ENCODE data around the gene SERPINE1.
"Not testable (repeated sequence)": the region's sequence is repeated elsewhere in the genome, so short reads cannot be mapped to it uniquely, and the experiment has no call there.

The SERPINE1 gene

GRCh38 chr7:101126651-101127459 is at the start of gene SERPINE1:
TSS of gene SERPINE1 (plus strand) at chr7:101127104. CDS start at chr7:101128394, 1,290 bp downstream.
- no peak for DNase-seq

DNA sequence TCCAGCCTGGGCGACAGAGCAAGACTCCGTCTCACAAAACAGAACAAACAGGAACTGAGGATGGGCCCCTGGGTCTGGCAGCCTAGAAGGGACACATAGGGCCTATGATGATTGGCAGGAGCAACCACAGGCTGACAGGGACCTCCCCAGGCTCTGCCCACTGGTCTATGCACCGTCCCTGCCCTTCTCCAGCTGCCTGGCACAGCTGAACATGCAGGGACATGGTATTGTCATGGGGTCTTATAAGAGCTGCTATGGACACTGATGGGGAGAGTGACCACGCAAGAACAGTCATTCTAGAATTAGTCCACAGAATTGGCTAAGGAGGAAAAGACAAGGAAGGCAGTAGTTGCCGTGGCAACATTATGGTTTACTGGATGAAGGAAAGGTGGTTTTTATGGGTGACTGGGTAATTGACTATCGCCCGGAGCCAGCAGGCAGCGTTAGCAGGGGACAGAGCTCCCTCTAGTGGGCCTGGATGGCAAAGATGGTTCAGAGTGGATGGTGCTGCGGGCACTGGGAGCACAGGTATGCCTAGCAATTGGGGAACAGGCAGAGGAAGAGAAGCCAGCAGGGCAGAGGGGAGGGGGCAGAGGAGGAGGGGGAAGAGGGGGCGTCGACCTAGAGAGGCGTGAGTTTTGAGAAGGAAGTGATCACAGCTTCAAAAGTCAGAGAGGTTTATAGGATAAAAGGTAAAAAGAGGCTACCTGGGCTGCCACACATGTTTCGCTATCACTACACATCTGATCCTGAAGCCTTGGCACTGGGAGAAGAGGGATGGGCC is 49.4 kb upstream of the SERPINE1 start:
- peak; percentile 64 for DNase-seq

GRCh38 chr7:101081432-101081831 is 45.5 kb upstream of the SERPINE1 start:
- DNase-seq = no peak

GRCh38 chr7:101084865-101085161 is 42.1 kb upstream of the SERPINE1 start:
- DNase-seq = peak; percentile 23

DNA sequence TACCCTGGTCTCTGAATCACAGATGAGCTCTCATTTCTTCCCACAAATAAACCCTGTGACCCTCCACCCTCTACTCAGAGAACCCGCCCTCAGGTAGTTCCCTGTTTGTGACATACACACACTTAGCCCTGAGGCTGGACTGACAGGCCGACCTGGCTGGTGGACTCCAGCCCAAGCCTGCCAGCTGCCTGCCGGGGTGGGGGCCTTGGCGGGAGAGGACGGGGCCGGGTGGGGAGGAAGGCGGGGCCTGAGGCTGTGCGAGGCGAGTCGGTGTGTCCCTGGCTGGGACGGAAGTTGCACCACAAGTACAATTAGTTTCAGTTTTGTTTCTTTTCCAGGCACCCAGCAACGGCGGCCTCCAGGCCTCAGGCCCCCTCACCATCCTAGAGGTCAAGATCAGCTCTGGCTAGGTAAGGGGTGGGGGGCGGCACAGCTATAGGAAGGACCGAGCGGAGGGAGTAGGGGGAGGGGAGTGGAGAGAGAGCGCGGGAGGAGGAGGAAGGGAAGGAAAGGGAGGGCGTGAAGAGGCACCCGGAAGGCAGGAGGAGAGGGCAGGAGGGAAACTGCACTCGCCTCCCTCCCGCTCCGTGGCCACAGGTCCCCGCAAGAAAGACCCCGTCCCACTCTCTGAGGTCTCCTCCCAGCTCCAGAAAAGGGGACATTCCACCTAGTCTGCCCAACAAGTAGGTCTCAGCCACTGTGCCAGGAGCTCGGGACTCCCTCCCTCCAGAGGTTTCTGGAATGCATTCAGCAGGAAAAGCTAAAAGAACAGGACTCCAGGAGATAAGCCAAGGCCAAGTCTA is 41.5 kb upstream of the SERPINE1 start, which contains the start of gene TRIM56:
TRIM56 (plus strand) TSS at position 320 of the 803 bp plus-strand sequence. CDS start 1,832 bp downstream, outside the sequence.
- DNase-seq = peak; percentile 23

DNA sequence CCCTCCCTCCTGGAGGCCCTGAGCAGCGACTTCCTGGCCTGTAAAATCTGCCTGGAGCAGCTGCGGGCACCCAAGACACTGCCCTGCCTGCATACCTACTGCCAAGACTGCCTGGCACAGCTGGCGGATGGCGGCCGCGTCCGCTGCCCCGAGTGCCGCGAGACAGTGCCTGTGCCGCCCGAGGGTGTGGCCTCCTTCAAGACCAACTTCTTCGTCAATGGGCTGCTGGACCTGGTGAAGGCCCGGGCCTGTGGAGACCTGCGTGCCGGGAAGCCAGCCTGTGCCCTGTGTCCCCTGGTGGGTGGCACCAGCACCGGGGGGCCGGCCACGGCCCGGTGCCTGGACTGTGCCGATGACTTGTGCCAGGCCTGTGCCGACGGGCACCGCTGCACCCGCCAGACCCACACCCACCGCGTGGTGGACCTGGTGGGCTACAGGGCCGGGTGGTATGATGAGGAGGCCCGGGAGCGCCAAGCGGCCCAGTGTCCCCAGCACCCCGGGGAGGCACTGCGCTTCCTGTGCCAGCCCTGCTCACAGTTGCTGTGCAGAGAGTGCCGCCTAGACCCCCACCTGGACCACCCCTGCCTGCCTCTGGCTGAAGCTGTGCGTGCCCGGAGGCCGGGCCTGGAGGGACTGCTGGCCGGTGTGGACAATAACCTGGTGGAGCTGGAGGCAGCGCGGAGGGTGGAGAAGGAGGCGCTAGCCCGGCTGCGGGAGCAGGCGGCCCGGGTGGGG is 39.4 kb upstream of the SERPINE1 start:
- no peak for DNase-seq

DNA sequence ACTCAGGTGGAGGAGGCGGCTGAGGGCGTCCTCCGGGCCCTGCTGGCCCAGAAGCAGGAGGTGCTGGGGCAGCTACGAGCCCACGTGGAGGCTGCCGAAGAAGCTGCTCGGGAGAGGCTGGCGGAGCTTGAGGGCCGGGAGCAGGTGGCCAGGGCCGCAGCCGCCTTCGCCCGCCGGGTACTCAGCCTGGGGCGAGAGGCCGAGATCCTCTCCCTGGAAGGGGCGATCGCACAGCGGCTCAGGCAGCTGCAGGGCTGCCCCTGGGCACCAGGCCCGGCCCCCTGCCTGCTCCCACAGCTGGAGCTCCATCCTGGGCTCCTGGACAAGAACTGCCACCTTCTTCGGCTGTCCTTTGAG is 38.9 kb upstream of the SERPINE1 start:
- no peak for DNase-seq

DNA sequence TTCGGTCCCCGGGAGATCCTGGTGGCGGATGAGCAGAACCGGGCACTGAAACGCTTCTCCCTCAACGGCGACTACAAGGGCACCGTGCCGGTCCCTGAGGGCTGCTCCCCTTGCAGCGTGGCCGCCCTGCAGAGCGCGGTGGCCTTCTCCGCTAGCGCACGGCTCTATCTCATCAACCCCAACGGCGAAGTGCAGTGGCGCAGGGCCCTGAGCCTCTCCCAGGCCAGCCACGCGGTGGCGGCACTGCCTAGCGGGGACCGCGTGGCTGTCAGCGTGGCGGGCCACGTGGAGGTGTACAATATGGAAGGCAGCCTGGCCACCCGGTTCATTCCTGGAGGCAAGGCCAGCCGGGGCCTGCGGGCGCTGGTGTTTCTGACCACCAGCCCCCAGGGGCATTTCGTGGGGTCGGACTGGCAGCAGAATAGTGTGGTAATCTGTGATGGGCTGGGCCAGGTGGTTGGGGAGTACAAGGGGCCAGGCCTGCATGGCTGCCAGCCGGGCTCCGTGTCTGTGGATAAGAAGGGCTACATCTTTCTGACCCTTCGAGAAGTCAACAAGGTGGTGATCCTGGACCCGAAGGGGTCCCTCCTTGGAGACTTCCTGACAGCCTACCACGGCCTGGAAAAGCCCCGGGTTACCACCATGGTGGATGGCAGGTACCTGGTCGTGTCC is 37.9 kb upstream of the SERPINE1 start:
- no peak for DNase-seq

DNA sequence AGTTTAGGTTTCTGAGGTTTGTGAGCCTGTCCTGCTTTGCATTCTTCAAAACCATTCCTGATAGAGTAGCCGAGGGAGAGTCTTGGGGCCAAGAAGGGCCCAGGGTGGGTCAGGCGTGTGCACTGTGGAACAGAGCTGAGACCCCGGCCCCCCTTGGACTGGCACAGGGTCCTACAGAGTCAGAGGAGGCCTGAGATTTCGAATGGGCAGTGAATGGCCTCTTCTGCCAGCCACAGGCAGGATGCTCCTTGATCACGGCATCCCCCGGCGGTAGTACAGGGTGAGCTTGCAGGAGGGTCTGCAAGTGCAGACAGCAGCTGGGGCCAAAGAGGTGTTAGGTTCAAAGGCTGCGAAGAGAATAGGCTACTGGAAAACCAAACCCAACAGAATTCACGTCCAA is 37.0 kb upstream of the SERPINE1 start:
- no peak for DNase-seq

GRCh38 chr7:101092266-101092905 is 34.5 kb upstream of the SERPINE1 start:
- not testable (repeated sequence) for DNase-seq

DNA sequence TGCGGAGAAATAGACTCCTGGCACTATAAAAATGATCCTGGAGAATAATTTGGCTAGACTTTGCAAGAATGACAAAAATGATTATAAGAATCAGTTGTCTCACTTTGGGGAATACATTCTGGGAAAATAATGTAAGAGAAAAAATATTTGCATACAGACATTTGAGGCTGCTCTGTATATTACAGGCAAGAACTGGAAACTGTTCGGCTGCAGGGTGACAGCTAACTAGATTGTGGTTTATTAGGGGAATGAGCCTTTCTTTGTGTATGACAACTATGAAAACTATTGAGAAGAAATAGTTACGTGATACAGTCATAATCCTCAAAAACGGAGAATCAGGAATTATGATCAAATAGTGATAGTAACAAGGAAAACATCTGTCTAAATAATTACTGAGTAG is 33.0 kb upstream of the SERPINE1 start:
- DNase-seq = no peak

DNA sequence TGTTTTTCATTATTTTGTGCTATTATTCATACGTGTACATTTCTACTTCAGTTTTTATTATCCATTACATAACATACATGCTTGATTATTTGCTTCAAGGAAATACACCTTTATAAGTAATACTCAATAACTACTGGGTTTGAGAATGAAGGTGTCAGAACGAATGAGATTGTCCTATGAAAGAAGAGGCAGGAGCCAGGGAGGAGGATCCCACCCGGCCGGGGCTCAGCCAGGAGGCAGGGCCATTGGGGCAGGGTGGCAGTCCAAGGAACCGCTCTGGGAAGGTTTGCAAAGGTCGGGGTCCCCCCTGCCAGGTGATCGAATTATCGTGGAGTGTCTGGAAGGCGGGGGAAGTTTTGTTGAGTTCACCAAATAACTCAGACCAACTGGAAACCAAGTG is 32.5 kb upstream of the SERPINE1 start:
- no peak for DNase-seq

- no peak for DNase-seq
Measured at GRCh38 chr7:101094791-101095375, 32.0 kb upstream of the SERPINE1 start.

- DNase-seq = no peak
Measured at GRCh38 chr7:101096331-101096956, 30.5 kb upstream of the SERPINE1 start.

- DNase-seq = no peak
Measured at GRCh38 chr7:101096957-101097347, 30.0 kb upstream of the SERPINE1 start.

- no peak for DNase-seq
Measured at GRCh38 chr7:101097561-101097960, 29.3 kb upstream of the SERPINE1 start.

GRCh38 chr7:101099969-101100781 is 26.7 kb upstream of the SERPINE1 start:
- DNase-seq = peak; percentile 17

- no peak for DNase-seq
Measured at GRCh38 chr7:101100858-101101847, 25.8 kb upstream of the SERPINE1 start.

GRCh38 chr7:101102026-101102425 is 24.9 kb upstream of the SERPINE1 start:
- no peak for DNase-seq

All from NCI-H2171 (cell line).